ENCODE data around the gene PRKG1. TPM values are rescaled to one million over a fixed set of nuclear protein-coding genes. Genes with fewer than 3 reads are reported as not detected.

The PRKG1 gene
- total and polyA plus RNA-seq, 2 donors (not counting 1 experiment from before 2014, with no cell fraction given) = not detected

DNA sequence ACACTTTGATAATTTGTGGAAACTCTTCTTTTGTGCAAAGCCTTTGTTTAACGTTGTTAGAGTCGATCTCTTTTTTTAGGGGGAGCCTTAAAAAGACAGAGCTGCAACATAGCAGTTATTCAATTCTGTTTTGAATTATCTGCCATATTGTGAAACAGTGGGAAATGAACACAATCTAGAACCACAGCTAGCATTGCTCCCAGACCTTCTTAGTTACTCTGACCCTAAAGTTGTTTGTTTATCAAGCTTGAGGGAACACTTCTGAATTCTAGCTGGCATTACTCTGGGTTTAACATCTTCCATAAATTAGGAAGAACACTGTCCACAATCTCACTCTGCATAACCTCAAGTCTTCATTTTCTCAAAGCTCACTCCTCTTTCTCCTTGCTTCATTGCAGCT is 217.7 kb downstream of the PRKG1 start:
- Mint-ChIP-seq H3K4me3 (no peak overlapping the region), H3K9me3 (ENCODE audit: insufficient read depth) (peaks cover 4% of the 10 kb centered on the region), H3K4me1 (no peaks in the 10 kb centered on the region), H3K27me3 (no peaks in the 10 kb centered on the region), H3K27ac (no peak overlapping the region)
- ATAC-seq (ENCODE audit: low read depth) (no peak), DNase-seq (no peak)
- Histone ChIP-seq H4K20me1 (ENCODE audit: control insufficient read depth, insufficient read depth, low read length, poor library complexity, severe bottlenecking) (no peaks in the 10 kb centered on the region), H3K79me2 (ENCODE audit: control insufficient read depth, insufficient read depth, low read length) (no peaks in the 10 kb centered on the region), H3K9me3 (ENCODE audit: control extremely low read depth in 1 of 3, control insufficient read depth in 2 of 3, insufficient read depth in 1 of 3, low read length in 2 of 3) (no peaks in the 10 kb centered on the region), H3K4me3 (ENCODE audit: control extremely low read depth in 1 of 5, extremely low read depth in 1 of 5, insufficient read depth in 1 of 5, low read depth in 2 of 5, low read length in 4 of 5) (no peak overlapping the region), H2AFZ (ENCODE audit: insufficient read depth, low read depth, low read length, poor library complexity, severe bottlenecking) (no peak overlapping the region), H3K4me2 (replicated peaks; ENCODE audit: low read depth, low read length, poor library complexity, severe bottlenecking) (no peak overlapping the region), H3K27me3 (replicated peaks in 1 of 4; ENCODE audit: control extremely low read depth in 1 of 4, control insufficient read depth in 3 of 4, insufficient read depth in 4 of 4, low read length in 3 of 4) (no peaks in the 10 kb centered on the region), H3K9ac (ENCODE audit: low read length) (no peak overlapping the region), H3K4me1 (ENCODE audit: control insufficient read depth in 2 of 2, insufficient read depth in 2 of 2, low read length in 2 of 2) (no peaks in the 10 kb centered on the region), H3K27ac (ENCODE audit: low read length in 2 of 2) (no peak overlapping the region), H3K36me3 (replicated peaks in 1 of 2; ENCODE audit: control extremely low read depth in 1 of 2, control insufficient read depth in 1 of 2, extremely low read depth in 1 of 2, insufficient read depth in 2 of 2, low read length in 1 of 2) (no peaks in the 10 kb centered on the region)
- 100% methylated on average over 2 of the region's 2 CpGs for WGBS (ENCODE audit: insufficient coverage)
- CTCF ChIA-PET = no interaction called here
- intact Hi-C loops (cut with micrococcal nuclease) = no loop called here
- POLR2A ChIA-PET = no interaction called here
- TF ChIP-seq, protein P1, sequence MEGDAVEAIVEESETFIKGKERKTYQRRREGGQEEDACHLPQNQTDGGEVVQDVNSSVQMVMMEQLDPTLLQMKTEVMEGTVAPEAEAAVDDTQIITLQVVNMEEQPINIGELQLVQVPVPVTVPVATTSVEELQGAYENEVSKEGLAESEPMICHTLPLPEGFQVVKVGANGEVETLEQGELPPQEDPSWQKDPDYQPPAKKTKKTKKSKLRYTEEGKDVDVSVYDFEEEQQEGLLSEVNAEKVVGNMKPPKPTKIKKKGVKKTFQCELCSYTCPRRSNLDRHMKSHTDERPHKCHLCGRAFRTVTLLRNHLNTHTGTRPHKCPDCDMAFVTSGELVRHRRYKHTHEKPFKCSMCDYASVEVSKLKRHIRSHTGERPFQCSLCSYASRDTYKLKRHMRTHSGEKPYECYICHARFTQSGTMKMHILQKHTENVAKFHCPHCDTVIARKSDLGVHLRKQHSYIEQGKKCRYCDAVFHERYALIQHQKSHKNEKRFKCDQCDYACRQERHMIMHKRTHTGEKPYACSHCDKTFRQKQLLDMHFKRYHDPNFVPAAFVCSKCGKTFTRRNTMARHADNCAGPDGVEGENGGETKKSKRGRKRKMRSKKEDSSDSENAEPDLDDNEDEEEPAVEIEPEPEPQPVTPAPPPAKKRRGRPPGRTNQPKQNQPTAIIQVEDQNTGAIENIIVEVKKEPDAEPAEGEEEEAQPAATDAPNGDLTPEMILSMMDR (IDR thresholded peaks at IDR 0.05) = no peak
- TF ChIP-seq EZH2 (IDR thresholded peaks at IDR 0.05; ENCODE audit: borderline replicate concordance, insufficient read depth, low read depth, low read length, poor library complexity, severe bottlenecking) = no peak

DNA sequence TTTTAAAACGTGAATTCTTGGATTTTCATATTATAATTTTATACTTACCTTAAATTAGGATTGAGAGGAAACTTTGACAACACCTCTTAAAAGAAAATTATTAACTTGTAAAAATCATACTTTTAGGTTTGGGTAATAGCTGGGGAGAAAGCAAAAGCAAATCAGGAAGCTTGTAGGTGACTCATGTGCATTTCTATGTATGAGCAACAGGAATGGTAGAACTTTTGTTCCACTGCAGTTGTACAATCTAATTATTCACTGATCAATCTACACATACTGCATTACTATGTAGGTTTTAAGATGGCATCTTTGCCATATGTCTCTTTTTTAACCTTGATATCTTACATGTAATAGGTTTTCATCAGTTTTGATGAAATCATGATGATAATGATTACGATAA is 223.2 kb downstream of the PRKG1 start:
- H3K27ac ChIP-seq (ENCODE audit: low read length in 2 of 2) = no peak overlapping the region
- Mint-ChIP-seq H3K4me3 (no peak overlapping the region), H3K4me1 (no peaks in the 10 kb centered on the region), H3K27ac (no peak overlapping the region), H3K9me3 (ENCODE audit: insufficient read depth) (peaks cover 4% of the 10 kb centered on the region), H3K27me3 (no peaks in the 10 kb centered on the region)
- no peak overlapping the region for H3K9ac ChIP-seq (ENCODE audit: low read length)
- H2AFZ ChIP-seq (ENCODE audit: insufficient read depth, low read depth, low read length, poor library complexity, severe bottlenecking) = no peak overlapping the region
- TF ChIP-seq, protein P1 (IDR thresholded peaks at IDR 0.05) = no peak
- no peak for TF ChIP-seq EZH2 (IDR thresholded peaks at IDR 0.05; ENCODE audit: borderline replicate concordance, insufficient read depth, low read depth, low read length, poor library complexity, severe bottlenecking)
- DNase-seq (no peak), ATAC-seq (ENCODE audit: low read depth) (no peak)
- no peaks in the 10 kb centered on the region for H3K79me2 ChIP-seq (ENCODE audit: control insufficient read depth, insufficient read depth, low read length)
- H4K20me1 ChIP-seq (ENCODE audit: control insufficient read depth, insufficient read depth, low read length, poor library complexity, severe bottlenecking) = no peaks in the 10 kb centered on the region
- H3K4me2 ChIP-seq (replicated peaks; ENCODE audit: low read depth, low read length, poor library complexity, severe bottlenecking) = no peak overlapping the region
- peaks cover 0 to 1% (median 0%) of the 10 kb centered on the region in 3 donors for H3K9me3 ChIP-seq (ENCODE audit: control extremely low read depth in 1 of 3, control insufficient read depth in 2 of 3, insufficient read depth in 1 of 3, low read length in 2 of 3)
- H3K4me1 ChIP-seq (ENCODE audit: control insufficient read depth in 2 of 2, insufficient read depth in 2 of 2, low read length in 2 of 2) = no peaks in the 10 kb centered on the region
- ChIA-PET POLR2A (no interaction called here), CTCF (no interaction called here)
- no peak overlapping the region for H3K4me3 ChIP-seq (ENCODE audit: control extremely low read depth in 1 of 5, extremely low read depth in 1 of 5, insufficient read depth in 1 of 5, low read depth in 2 of 5, low read length in 4 of 5)
- WGBS (ENCODE audit: insufficient coverage) = no CpG with 5 or more reads among the region's 2 CpGs
- H3K27me3 ChIP-seq (replicated peaks in 1 of 4; ENCODE audit: control extremely low read depth in 1 of 4, control insufficient read depth in 3 of 4, insufficient read depth in 4 of 4, low read length in 3 of 4) = no peaks in the 10 kb centered on the region
- H3K36me3 ChIP-seq (replicated peaks in 1 of 2; ENCODE audit: control extremely low read depth in 1 of 2, control insufficient read depth in 1 of 2, extremely low read depth in 1 of 2, insufficient read depth in 2 of 2, low read length in 1 of 2) = no peaks in the 10 kb centered on the region
- intact Hi-C loops (cut with micrococcal nuclease) = no loop called here

Data from B cell (primary cell).